Prostate gland (tissue), 1 donor: ENCODE measurements around the gene ADIPOQ.
"Not testable (repeated sequence)": the region's sequence is repeated elsewhere in the genome, so short reads cannot be mapped to it uniquely, and the experiment has no call there.

Experiments used
- POLR2A ChIP-seq: fragments of 450-650 bp; IDR thresholded peaks from one replicate; pipeline ENCODE4 v1.6.1; 2016; ENCODE audit warnings: antibody characterized with exemption, mild to moderate bottlenecking
- POLR2AphosphoS5 ChIP-seq: sonication (generic); formaldehyde crosslinking; IDR thresholded peaks from one replicate; pipeline ENCODE4 v1.6.1; 2017; ENCODE audit warnings: antibody characterized with exemption

- TF ChIP-seq POLR2A, POLR2AphosphoS5: not testable (repeated sequence)
Observed at GRCh38 chr3:186887507-186887938, 45.0 kb downstream of the ADIPOQ start.
